Activated CD8-positive, alpha-beta memory T cell treated with anti-CD3 and anti-CD28 coated beads for 24 hours (primary cell): ENCODE data around the gene ABLIM2.

Experiments used
- DNase-seq: peaks from one replicate; pipeline ENCODE4 v3.0.0-alpha.2; 2020

ABLIM2 gene

GRCh38 chr4:8101213-8102075, 57.2 kb downstream of the ABLIM2 start:
- DNase-seq = no peak

- no peak for DNase-seq
These were observed 58.6 kb downstream of the ABLIM2 start for GRCh38 chr4:8099981-8100464.

- DNase-seq = no peak
These were observed 60.1 kb downstream of the ABLIM2 start for GRCh38 chr4:8098506-8098905.

DNA sequence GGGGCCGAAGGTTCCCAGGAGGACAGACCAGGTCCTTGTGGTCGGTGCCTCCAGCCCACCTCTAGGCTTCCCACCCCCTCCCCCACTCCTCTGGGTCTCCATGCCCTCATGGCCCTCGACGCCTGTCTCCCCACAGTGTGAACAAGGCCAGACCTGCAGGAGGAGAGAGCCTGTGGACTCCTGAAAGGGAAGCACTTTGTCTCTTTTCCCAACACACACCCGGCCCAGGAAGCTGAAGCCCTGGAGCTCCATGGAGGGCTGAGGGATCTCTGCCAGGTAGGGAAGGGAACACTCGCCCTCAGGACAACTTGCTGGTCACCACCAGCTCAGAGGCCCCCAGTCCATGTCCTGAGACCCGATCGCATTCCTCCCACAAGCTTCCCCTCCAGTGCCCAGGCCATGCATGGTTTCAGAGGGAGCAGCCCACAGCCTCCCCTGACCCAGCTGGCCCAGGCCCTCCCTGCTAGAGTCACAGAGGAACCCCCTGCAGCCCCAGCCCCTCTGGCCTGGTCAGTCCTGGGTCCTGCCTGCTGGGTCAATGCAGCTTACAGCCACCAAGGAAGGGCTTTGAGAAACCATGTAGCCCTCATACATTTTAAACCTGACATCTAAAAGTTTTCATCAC, 60.8 kb downstream of the ABLIM2 start:
- no peak for DNase-seq

GRCh38 chr4:8097141-8097541, 61.5 kb downstream of the ABLIM2 start:
- DNase-seq = no peak

DNA sequence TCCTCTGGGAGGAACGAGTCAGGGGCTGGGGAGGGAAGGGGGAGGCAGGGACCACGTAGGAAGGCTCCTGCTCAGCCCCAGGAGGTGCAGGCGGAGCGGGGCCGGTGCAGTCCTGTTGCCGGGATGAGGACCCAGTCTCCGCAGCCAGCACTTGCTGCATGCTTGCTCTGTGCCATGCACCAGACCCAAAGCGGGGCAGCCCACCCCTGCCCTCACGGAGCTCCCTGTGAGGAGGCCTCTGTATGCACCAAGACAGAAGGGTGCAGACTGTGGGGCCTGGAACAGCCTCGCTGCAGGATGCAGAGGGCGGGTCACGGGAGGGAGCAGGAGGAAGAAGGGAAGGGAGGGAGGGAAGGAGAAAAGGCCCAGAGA, 61.9 kb downstream of the ABLIM2 start:
- no peak for DNase-seq

GRCh38 chr4:8095956-8096689, 62.5 kb downstream of the ABLIM2 start:
- no peak for DNase-seq

- no peak for DNase-seq
These were observed 64.9 kb downstream of the ABLIM2 start for GRCh38 chr4:8093587-8094274.

- DNase-seq = no peak
These were observed 66.3 kb downstream of the ABLIM2 start for GRCh38 chr4:8092282-8092681.

DNA sequence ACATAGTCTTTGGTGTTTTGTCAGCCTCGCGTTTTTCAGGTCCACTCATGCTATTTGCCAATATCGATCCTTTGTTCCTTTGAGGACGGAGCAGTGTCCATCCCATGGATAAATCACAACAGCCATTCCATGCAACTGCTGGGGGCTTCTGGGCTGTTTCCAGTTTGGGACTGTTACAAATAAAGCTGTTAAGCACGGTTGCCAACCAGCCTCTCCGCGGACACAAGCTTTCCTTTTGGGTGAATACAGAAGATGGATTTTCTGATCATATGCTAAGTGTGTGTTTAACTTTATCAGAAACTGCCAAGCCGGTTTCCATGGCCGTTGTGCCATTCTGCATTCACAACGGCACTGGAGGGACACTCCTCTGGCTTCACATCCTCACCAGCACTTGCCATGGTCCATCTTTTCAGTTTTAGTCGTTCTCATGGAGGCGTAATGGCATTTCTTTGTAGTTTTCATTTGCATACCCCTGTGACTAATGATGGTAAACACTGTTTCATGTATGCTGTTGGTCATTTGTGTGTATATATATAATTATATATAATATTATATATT, 67.8 kb downstream of the ABLIM2 start:
- DNase-seq = no peak

DNA sequence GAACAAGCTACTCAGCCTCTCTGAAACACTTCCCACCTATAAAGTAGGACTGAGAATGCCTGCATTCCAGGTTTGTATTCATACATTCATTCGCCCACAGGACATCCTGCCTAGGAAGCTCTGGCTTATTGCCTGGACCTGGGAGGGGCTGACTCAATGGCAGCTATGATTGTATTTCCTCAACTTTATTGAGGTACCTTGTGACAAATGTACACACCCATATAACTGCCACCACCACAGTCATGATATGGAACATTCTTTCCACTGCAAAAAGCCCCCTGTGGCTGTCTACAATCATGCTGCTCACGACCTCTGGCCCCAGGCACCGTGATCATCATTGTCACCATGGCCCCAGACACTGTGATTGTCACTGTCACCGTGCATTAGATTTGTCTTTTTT, 68.3 kb downstream of the ABLIM2 start:
- no peak for DNase-seq

DNA sequence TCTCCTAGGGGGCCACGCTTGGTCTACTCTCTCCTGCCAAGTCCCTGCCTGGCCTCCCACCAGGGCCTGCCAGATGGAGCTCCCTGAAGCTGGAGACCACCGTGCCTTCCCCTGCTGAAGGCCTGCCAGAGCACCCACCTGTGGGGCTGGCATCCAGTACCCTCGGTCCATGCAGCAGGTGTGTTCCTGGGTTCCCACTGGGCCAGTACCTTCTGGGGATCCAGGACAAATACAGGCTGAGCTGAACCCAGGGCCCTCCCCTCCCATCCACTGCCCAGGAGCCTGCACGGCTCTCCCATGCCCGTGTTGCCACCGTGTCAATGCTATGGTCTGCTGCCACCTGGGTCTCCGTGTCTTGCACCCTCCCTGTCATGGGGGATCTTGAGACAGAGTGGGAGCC, 68.8 kb downstream of the ABLIM2 start:
- DNase-seq = no peak

GRCh38 chr4:8088966-8089491, 69.6 kb downstream of the ABLIM2 start:
- DNase-seq = no peak

GRCh38 chr4:8087921-8088495, 70.6 kb downstream of the ABLIM2 start:
- no peak for DNase-seq

- no peak for DNase-seq
These were observed 71.7 kb downstream of the ABLIM2 start for GRCh38 chr4:8086783-8087445.

- no peak for DNase-seq
These were observed 73.0 kb downstream of the ABLIM2 start for GRCh38 chr4:8085491-8086117.

DNA sequence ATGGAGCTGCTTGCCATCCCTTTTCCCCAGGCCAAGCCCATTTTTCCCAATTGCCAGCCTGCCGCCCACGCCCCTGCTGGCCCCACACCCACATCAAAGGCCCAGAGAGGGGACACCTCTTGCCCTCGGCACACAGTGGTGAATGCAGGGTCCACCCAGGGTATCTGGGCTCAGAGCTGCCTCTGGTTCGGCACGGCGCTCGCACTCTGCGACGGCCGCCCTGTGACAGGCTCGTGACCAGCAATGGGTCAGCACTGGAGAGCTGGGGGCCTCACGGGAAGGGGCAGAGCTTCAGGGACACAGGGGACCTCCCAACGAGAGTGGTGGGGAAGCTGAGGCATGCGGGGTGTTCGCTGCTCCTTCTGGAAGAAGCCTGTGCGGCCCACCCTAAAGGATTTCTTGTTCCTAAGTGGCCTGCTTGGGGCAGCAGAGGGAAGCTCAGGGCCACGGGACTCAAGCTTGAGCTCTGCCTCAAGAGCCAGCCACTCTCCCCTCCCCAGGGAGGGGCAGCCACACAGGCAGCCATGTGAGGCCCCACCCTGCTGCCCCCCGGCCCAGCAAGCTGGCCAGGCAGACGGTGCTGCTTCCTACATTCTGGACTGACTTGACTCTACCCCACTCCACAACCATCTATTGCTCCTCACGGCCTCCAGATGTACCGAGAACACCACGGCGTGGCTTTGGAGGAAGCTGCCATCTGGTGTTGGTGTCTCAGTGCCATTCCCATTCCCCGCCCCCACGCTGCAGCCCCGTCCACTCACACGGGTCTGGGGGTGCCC, 73.7 kb downstream of the ABLIM2 start:
- DNase-seq = no peak

GRCh38 chr4:8084031-8084660, 74.5 kb downstream of the ABLIM2 start:
- no peak for DNase-seq

- DNase-seq = no peak
These were observed 75.4 kb downstream of the ABLIM2 start for GRCh38 chr4:8083086-8083825.
